ENCODE results near the gene DUSP18.

GRCh38 chr22:30701872-30702271 lies 34.2 kb upstream of the DUSP18 start:
- TF ChIP-seq, protein P1, sequence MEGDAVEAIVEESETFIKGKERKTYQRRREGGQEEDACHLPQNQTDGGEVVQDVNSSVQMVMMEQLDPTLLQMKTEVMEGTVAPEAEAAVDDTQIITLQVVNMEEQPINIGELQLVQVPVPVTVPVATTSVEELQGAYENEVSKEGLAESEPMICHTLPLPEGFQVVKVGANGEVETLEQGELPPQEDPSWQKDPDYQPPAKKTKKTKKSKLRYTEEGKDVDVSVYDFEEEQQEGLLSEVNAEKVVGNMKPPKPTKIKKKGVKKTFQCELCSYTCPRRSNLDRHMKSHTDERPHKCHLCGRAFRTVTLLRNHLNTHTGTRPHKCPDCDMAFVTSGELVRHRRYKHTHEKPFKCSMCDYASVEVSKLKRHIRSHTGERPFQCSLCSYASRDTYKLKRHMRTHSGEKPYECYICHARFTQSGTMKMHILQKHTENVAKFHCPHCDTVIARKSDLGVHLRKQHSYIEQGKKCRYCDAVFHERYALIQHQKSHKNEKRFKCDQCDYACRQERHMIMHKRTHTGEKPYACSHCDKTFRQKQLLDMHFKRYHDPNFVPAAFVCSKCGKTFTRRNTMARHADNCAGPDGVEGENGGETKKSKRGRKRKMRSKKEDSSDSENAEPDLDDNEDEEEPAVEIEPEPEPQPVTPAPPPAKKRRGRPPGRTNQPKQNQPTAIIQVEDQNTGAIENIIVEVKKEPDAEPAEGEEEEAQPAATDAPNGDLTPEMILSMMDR (IDR thresholded peaks at IDR 0.05; ENCODE audit: insufficient read depth, low read depth, low read length) = no peak
- no peak for TF ChIP-seq EZH2 (IDR thresholded peaks at IDR 0.05; ENCODE audit: insufficient read depth, low read length)
